MM.1S (cell line): Measurements from ENCODE around the gene KIAA1328.

Experiments used
- DNase-seq: peaks from one replicate; pipeline ENCODE4 v3.0.0-alpha.2; 2015
- H2AFZ ChIP-seq: fragments of 300-600 bp; sonication (generic); 2 replicates; pipeline ENCODE4 v1.6.0; 2016; ENCODE audit warnings: antibody characterized with exemption, low read length
- H3F3A ChIP-seq: fragments of 300-600 bp; sonication (generic); 2 replicates; pipeline ENCODE4 v1.6.1; 2016; ENCODE audit warnings: mild to moderate bottlenecking, antibody characterized with exemption, low read length, moderate library complexity, mixed read lengths; ENCODE audit not compliant: insufficient read depth
- H3K27ac ChIP-seq: fragments of 300-600 bp; sonication (generic); 2 replicates; pipeline ENCODE4 v1.5.1; 2016; ENCODE audit warnings: mild to moderate bottlenecking, low read length
- H3K27me3 ChIP-seq: fragments of 300-600 bp; sonication (generic); replicated peaks from 2 replicates; pipeline ENCODE4 v1.6.0; 2016; ENCODE audit warnings: low read length; ENCODE audit not compliant: insufficient read depth
- H3K36me3 ChIP-seq: fragments of 300-600 bp; sonication (generic); replicated peaks from 2 replicates; pipeline ENCODE4 v1.6.1; 2016; ENCODE audit warnings: mild to moderate bottlenecking, low read length, mixed read lengths; ENCODE audit not compliant: insufficient read depth
- H3K4me1 ChIP-seq: fragments of 300-600 bp; sonication (generic); 2 replicates; pipeline ENCODE4 v1.6.1; 2016; ENCODE audit warnings: low read length, mixed read lengths
- H3K4me2 ChIP-seq: fragments of 300-600 bp; sonication (generic); 2 replicates; pipeline ENCODE4 v1.6.0; 2016; ENCODE audit warnings: low read depth, low read length
- H3K4me3 ChIP-seq: fragments of 300-600 bp; sonication (generic); 2 replicates; pipeline ENCODE4 v1.5.1; 2016; ENCODE audit warnings: low read length, mixed read lengths
- H3K79me2 ChIP-seq: fragments of 300-600 bp; sonication (generic); 2 replicates; pipeline ENCODE4 v1.6.1; 2016; ENCODE audit warnings: mixed run types, low read length, mixed read lengths
- H3K9ac ChIP-seq: fragments of 300-600 bp; sonication (generic); 2 replicates; pipeline ENCODE4 v1.6.1; 2016; ENCODE audit warnings: low read length, mixed read lengths
- H3K9me2 ChIP-seq: fragments of 300-600 bp; sonication (generic); replicated peaks from 2 replicates; pipeline ENCODE4 v1.6.1; 2016; ENCODE audit warnings: mild to moderate bottlenecking, low read length, mixed read lengths; ENCODE audit not compliant: insufficient read depth
- H3K9me3 ChIP-seq: fragments of 300-600 bp; sonication (generic); replicated peaks from 2 replicates; pipeline ENCODE4 v1.6.1; 2016; ENCODE audit warnings: mild to moderate bottlenecking, low read length, mixed read lengths; ENCODE audit not compliant: insufficient read depth
- H4K20me1 ChIP-seq: fragments of 300-600 bp; sonication (generic); 2 replicates; pipeline ENCODE4 v1.6.1; 2016; ENCODE audit warnings: mild to moderate bottlenecking, low read length, moderate library complexity, mixed read lengths; ENCODE audit not compliant: insufficient read depth
- EZH2 ChIP-seq: fragments of 300-600 bp; sonication (generic); optimal IDR thresholded peaks from 2 replicates; pipeline ENCODE3; 2017; ENCODE audit warnings: low read depth, mild to moderate bottlenecking, antibody characterized with exemption, low read length, mixed read lengths
- EZH2phosphoT487 ChIP-seq: fragments of 300-600 bp; sonication (generic); IDR thresholded peaks from 2 replicates; pipeline ENCODE4 v1.6.1; 2018; ENCODE audit warnings: antibody characterized with exemption, low read length
- TF ChIP-seq, protein P1 (sequence below): fragments of 300-600 bp; sonication (generic); IDR thresholded peaks from 2 replicates; pipeline ENCODE4 v1.5.1; 2016; ENCODE audit warnings: antibody characterized with exemption, low read length, mixed read lengths

Gene KIAA1328

DNA sequence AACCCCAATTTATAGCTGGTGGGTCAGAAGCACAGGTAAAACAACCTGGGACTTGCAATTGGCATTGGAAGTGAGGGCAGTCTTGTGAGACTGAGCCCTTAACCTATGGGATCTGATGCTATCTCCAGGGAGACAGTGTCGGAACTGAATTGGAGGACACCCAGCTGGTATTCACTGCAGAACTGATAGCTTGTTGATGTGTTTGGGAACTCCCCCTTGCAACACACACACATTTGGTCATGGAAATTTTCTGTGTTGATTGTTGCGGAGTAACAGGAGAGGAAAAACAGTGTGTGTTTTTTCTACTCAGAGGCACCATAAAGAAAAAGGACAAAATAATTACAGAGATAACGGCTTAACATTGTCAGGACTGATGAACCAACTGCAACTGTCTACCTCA lies 16.2 kb upstream of the KIAA1328 start:
- H3K9ac ChIP-seq: no peak overlapping the region
- no peaks in the 10 kb centered on the region for H3K9me2 ChIP-seq
- H3K36me3 ChIP-seq: no peaks in the 10 kb centered on the region
- H3K4me1 ChIP-seq: no peaks in the 10 kb centered on the region
- no peak overlapping the region for H3K4me2 ChIP-seq
- peaks cover 6% of the 10 kb centered on the region; the same call in 1 of the 2 replicates for H3K79me2 ChIP-seq
- TF ChIP-seq, protein P1, sequence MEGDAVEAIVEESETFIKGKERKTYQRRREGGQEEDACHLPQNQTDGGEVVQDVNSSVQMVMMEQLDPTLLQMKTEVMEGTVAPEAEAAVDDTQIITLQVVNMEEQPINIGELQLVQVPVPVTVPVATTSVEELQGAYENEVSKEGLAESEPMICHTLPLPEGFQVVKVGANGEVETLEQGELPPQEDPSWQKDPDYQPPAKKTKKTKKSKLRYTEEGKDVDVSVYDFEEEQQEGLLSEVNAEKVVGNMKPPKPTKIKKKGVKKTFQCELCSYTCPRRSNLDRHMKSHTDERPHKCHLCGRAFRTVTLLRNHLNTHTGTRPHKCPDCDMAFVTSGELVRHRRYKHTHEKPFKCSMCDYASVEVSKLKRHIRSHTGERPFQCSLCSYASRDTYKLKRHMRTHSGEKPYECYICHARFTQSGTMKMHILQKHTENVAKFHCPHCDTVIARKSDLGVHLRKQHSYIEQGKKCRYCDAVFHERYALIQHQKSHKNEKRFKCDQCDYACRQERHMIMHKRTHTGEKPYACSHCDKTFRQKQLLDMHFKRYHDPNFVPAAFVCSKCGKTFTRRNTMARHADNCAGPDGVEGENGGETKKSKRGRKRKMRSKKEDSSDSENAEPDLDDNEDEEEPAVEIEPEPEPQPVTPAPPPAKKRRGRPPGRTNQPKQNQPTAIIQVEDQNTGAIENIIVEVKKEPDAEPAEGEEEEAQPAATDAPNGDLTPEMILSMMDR: no peak
- TF ChIP-seq EZH2phosphoT487: no peak
- H2AFZ ChIP-seq: no peak overlapping the region
- H3K9me3 ChIP-seq: no peaks in the 10 kb centered on the region
- H3K27ac ChIP-seq: no peak overlapping the region
- no peak overlapping the region for H3K4me3 ChIP-seq
- no peaks in the 10 kb centered on the region for H4K20me1 ChIP-seq
- no peak for DNase-seq
- no peaks in the 10 kb centered on the region for H3F3A ChIP-seq
- H3K27me3 ChIP-seq: no peaks in the 10 kb centered on the region

- Histone ChIP-seq H3K9ac (no peak overlapping the region), H3K36me3 (no peaks in the 10 kb centered on the region), H3K4me2 (no peak overlapping the region), H3K4me1 (no peaks in the 10 kb centered on the region), H3K9me2 (no peaks in the 10 kb centered on the region), H2AFZ (no peak overlapping the region), H3K9me3 (no peaks in the 10 kb centered on the region), H4K20me1 (no peaks in the 10 kb centered on the region), H3F3A (no peaks in the 10 kb centered on the region), H3K27me3 (no peaks in the 10 kb centered on the region), H3K4me3 (no peak overlapping the region), H3K27ac (no peak overlapping the region), H3K79me2 (peaks cover 6% of the 10 kb centered on the region; the same call in 1 of the 2 replicates)
- DNase-seq: no peak
- TF ChIP-seq EZH2phosphoT487 (no peak), EZH2 (no peak)
- TF ChIP-seq, protein P1: no peak
Observed at GRCh38 chr18:36813101-36813775, 15.7 kb upstream of the KIAA1328 start.

DNA sequence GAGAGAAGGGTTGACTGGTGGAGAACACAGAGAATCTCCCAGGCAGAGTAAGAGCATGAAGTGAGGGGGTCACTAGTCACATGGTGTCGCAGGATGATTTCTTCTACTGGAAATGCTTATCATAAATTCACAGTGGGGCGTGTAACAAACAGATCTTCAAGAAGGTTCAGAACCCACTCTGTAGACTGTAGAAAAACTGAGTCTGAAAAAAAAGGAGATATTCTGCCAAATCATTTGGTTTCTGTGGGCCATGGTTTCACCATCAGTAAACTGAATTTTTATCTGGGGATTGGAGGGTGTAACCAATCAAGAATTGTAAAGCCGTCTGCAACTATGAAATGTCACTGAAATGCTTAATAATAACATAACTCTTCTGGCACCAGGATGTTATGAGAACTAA lies 15.1 kb upstream of the KIAA1328 start:
- no peaks in the 10 kb centered on the region for H3K36me3 ChIP-seq

More for the DNA sequence above, 15.1 kb upstream of the KIAA1328 start:
- H3K4me1 ChIP-seq: no peaks in the 10 kb centered on the region
- no peak overlapping the region for H3K4me3 ChIP-seq
- H3K27me3 ChIP-seq: no peaks in the 10 kb centered on the region
- no peaks in the 10 kb centered on the region for H3K9me3 ChIP-seq
- no peak overlapping the region for H3K4me2 ChIP-seq
- no peaks in the 10 kb centered on the region for H3F3A ChIP-seq
- H2AFZ ChIP-seq: no peak overlapping the region
- H3K9ac ChIP-seq: no peak overlapping the region
- no peaks in the 10 kb centered on the region for H3K9me2 ChIP-seq
- TF ChIP-seq, protein P1: no peak
- TF ChIP-seq EZH2 (no peak), EZH2phosphoT487 (no peak)
- no peak for DNase-seq
- peaks cover 2% of the 10 kb centered on the region; the same call in 1 of the 2 replicates for H3K79me2 ChIP-seq
- no peak overlapping the region for H3K27ac ChIP-seq
- H4K20me1 ChIP-seq: no peaks in the 10 kb centered on the region
